ENCODE results near the gene TMEM9.

The TMEM9 gene

DNA sequence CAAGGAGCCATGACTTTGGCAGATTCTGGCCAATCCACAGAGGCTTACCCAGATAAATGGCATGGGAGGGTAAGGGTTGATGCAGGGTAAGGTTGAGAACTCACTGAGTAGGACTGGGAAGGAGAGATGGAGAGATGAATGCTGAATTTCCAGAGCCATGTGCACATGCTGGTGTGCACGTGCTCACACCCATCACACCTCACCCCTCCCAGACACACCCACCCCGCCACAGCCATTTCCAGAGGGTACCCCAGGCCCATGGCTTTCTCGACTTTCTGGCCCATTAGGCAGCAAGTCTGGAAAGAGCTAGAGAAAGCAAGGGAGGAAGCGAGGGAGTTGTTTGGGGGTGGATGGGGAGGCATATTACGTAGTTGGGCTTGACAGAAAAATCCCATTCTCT lies 43.7 kb downstream of the TMEM9 start:
- in situ Hi-C loops (cut with MboI; ENCODE audit: low sequenced_read_pairs): no loop called here

DNA sequence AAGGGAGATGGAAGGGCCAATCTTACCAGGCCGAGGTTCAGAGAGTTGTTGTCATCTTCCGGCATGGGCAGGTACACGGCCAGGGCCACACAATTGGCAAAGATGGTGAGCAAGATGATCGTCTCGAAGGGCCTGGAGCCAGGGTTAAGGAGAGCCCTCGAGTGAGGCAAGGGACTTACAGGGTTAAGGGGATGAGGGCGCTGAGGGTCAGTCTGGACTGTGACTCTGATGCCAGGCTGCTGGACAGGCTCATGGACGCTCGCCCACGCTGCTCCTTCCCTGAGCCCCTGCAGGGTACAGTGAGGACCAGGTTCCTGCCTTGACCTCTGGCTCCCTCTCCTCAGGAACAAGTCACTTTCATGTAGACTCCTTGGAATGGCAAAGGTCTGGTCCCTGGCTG lies 44.1 kb downstream of the TMEM9 start:
- in situ Hi-C loops (cut with MboI; ENCODE audit: low sequenced_read_pairs): no loop called here

DNA sequence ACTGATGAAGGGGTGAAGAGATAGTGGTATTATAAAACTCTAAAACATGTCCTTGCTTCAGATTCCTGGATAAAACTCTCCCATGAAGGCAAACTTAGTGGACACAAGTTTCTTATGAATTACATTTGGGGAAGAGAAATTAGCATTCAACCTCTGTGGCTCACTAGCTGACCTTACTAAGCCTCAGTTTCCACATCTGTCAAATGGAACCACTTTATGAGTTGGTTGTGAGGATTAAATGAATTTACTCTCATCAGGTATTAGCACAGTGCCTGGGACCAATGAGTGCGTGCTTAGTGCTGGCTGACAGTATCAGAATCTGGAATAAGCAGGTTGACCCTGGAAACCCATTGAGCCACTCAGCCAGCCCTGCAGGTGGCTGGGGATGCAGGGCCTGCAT lies 44.6 kb downstream of the TMEM9 start:
- in situ Hi-C loops (cut with MboI; ENCODE audit: low sequenced_read_pairs): no loop called here

DNA sequence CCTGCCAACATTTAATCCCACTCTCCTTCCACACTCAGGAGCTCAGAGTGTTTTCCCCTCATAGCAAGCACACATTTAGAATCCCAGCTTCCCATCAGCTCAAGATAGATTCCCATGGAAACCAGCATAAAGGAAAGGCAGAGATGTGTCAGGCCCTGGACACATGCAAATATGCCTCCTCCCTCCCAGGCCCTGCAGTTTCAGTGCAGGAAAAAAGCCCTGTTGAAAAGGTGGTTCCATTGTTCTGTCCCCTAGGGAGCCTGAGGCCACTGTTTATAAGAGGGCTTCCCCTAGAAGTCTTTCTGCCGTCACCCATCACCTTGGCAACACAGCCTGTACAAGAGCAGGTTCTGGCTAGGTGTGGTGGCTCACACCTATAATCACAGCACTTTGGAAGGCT lies 45.7 kb downstream of the TMEM9 start:
- in situ Hi-C loops (cut with MboI; ENCODE audit: low sequenced_read_pairs): no loop called here

DNA sequence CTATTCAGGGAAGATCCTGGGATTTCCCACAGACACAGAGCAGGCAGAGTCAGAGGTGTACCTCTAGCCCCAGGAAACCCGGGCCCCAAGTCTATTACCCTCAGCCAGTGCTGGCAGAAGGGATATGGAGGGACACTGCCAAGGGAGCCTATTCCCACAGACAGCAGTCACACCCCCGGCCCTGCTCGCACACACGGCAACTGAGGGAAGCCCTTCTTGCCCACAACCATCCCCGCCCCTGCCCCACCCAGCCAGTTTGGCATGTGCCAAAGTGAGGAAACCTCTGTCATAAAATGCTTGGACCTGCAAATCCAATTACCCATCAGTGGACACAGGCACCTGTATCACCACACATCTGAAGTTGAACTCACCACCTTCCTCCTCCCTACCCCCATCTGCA lies 48.6 kb downstream of the TMEM9 start:
- in situ Hi-C loops (cut with MboI; ENCODE audit: low sequenced_read_pairs): no loop called here

DNA sequence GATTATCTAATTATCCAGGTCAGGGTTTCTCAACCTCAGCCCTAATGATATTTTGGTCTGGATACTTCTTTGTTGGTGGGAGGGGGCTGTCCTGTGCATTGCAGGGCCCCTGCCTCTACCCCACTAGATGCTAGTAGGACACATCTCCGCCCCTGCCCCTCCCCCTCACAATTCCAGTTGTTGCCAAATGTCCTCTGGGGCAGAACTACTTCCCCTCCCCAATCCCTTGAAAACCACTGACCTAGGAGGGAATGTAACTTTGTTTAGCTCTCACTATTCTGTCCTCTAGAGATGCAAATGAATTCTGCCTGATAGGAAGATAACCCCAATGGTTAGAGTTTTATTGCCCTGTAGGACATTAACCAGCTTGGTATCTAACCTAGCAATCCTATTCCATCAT lies 50.1 kb downstream of the TMEM9 start:
- in situ Hi-C loops (cut with MboI; ENCODE audit: low sequenced_read_pairs): no loop called here

DNA sequence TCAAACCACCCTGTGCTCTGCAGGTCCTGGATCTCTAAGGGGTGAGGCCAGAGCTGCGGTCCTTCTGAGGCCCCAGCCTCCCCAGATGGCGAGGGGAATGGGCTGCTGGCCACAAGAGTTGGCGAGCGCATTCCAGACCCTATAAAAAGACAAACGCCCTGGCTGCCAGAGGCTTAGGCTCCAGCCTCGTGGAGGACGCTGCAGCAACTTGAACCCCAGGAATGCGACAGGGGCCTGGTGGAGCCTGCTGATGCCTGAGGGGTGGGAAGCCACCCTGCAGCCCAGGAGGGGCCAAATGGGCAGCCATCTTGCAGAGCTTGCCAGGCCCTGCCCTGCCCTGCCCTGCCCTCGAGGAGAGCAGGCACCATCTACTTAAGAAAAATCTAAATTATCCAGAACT lies 50.6 kb downstream of the TMEM9 start:
- in situ Hi-C loops (cut with MboI; ENCODE audit: low sequenced_read_pairs): no loop called here

DNA sequence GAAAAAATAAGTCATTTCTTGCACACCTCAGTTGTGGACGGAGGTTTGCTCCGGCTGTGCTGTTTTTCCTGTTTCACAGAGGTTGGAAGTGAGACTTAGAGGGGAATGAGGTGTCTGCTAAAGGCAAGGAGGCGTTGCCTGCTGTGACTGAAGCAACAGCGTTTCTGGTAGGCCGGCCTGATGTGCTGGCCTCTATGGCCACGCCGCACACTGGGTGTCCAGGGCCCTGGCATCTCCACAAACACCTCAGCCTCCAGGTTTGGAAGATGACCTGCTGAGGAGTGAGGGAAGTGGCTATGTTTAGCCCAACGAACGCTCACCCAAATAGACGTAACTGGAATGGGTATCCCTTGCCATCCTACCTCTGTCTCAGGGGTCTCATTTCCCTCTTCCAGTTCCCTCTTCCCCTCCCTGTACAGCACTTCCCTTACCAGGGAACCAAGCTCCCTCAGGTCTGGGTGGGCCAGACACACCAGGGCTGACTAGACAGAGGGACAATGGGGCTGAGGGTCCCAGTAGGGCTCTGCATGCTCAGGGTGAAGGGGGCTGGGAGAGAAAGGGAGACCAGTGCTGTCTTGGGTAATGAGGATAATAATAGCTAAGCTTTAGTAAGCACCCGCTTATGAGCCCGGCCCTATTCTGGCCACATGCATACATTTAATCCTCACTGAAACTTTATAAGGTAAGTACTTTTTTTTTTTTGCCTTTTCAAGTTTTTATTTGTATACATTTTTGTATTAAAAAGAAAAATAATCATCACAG lies 53.9 kb downstream of the TMEM9 start:
- in situ Hi-C loops (cut with MboI; ENCODE audit: low sequenced_read_pairs): no loop called here

DNA sequence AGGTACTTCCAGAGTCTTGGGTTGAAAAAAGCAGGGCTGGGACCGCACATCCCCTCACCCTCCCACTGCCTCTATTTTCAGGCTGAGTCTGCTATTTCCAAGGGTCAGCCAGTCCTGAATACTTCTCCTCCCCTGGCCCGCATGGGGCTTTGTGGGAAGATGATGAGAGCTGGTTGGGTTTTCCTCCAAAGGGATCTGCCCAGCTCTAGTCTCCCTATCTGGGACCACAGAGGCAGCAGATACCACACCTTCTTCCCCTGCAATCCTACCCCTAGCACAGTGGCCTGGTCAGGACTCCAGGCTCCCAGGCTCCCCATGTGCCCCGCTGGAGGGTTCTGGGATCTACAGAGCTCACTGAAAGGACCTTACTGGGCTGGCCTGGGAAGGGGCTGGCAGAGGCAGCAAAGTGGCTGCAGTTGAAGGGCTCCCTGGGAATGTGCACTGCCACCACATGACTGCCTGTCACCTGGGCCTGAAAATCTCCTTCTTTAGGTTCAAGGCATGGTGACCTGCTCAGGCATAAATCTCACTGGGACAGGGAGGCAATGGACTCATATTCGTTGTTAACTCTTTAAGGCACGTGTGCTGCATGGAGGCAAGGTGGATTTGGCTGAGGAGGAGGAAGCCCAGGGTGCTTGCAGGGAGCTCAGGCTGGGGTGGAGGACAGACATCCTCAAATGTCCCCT lies 55.1 kb downstream of the TMEM9 start:
- in situ Hi-C loops (cut with MboI; ENCODE audit: low sequenced_read_pairs): no loop called here

DNA sequence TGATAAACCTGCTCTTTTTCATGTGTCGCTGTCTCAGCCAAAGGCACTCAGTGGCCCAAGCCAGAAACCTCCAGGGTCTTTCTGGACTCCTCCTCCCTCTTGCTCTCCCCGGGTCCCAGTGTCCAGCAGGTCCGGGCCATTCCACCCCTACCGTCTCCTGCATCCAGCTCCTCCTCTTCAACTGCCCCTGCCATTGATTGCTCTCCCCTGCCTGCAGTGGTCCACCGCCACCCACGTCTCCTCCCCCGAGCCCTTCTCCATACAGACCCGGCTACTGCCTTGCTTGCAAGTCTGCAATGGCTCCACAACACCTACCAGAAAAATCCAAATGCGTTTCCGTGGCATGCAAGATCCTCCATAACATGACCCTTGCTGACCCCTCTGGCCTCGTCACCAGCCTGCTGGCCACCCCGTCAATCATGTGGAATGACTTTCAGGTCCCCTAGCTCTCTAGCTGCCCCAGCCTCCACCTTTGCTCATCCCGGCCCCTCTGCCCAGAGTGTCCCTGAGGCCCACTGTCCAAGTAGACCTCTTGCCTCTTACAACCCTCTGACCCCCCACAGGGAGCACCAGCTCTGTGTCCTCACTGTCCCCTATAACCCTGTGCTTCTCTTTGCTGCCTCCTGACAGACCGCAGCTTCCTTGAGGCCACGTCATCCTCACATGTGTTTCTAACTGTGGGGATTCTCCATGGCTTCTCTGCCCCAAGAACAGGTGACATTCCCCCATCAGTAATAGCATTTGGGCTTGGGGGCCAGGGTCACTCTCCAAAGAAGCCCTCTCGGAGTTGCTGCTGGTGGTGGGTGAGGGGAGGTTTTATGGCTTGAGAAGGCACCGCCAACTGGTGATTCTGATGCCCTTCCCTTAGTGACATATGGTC lies 57.1 kb downstream of the TMEM9 start:
- in situ Hi-C loops (cut with MboI; ENCODE audit: low sequenced_read_pairs): no loop called here

DNA sequence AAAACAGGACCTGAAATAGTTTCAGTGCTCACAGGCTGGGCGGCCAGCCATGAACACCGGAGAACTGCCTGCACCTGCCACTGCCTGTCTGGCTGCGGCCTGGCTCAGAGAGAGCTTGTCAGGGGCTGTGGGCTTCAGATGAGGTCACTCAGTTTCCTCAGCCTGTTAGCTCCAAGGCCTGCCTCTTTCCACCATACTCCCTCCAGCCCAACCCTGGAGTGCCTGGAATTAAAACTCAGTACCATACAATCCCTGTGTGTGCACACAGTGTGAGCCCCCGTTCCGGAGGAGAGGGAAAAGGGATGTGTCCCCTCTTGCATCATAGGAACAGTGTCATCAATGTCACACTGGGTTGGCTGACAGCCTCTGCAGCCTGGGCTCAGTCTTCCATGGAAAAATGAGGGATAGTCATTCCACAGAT lies 58.2 kb downstream of the TMEM9 start:
- in situ Hi-C loops (cut with MboI; ENCODE audit: low sequenced_read_pairs): no loop called here

DNA sequence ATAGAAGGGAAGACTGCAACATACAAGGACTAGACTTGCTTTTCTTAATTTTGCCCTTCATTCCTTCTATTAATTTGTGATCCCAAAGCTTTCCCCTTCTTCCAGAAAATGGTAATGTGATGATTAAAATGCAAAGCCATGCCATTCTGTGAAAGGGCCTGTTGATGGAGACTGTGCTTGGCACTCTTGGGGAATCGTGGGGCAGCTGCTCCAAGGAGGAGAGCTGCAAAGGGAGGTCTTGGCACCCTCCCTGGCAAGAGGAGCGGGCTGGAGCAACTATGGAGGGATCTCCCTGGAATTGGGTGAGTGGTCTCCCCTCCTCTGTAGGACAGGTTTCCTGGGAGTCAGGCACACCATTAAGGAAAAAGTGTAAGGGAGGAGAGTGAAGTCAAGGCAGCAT lies 58.7 kb downstream of the TMEM9 start:
- in situ Hi-C loops (cut with MboI; ENCODE audit: low sequenced_read_pairs): no loop called here

DNA sequence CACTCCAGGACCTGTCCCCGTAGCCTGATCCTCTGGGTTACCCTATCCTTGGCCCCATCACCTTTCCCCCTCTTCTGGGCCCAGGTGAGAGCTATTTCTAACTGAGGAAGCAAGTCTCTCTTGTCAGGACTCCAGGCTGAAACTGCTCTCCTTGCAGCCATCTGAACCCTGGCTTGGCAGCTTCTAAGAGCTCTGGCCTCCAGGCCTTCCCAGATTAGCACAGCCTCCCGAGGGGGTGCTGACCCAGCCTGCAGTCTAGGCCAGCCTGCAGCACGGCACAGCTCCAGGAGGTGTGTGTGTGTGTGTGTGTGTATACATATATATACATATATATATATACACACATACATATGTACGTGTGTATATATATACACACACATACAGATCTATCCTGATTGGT lies 59.4 kb downstream of the TMEM9 start:
- in situ Hi-C loops (cut with MboI; ENCODE audit: low sequenced_read_pairs): no loop called here

DNA sequence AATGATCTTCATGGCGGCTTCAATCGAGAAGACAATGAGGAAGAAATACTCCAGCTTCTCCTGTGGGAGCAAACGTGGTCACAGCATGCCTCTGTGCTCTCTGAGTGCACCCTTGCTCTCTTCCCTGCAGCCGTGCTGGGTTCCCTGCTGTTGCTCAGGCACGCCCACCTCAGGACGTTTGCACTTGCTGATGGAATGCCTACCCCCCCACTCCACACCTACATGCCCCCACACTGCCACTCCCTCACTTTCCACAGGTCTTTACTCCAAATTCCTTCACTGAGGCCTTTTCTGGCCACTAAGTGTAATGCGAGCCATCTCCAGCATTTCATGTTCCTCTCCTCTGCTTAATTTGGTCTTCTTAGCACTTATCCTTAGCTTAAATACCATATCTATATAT lies 60.3 kb downstream of the TMEM9 start:
- in situ Hi-C loops (cut with MboI; ENCODE audit: low sequenced_read_pairs): no loop called here

DNA sequence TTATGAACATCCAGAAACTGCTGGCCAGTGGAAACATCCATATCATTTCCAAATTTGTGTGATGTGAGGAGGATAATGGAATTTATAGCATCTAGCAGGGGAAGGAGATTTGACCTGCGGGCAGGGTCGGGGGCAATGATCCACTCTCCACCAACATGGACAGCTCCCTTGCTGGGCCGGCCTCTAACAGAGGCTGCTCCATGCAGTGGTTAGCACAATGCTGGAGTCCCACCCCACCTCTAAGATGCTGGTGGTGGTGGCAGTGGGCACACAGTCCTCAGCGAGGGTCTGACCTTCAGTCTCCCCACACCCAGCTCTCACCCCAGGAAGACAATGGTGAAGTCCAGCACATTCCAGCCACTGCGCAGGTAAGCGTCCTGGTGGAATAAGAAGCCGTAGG lies 60.7 kb downstream of the TMEM9 start:
- in situ Hi-C loops (cut with MboI; ENCODE audit: low sequenced_read_pairs): no loop called here

DNA sequence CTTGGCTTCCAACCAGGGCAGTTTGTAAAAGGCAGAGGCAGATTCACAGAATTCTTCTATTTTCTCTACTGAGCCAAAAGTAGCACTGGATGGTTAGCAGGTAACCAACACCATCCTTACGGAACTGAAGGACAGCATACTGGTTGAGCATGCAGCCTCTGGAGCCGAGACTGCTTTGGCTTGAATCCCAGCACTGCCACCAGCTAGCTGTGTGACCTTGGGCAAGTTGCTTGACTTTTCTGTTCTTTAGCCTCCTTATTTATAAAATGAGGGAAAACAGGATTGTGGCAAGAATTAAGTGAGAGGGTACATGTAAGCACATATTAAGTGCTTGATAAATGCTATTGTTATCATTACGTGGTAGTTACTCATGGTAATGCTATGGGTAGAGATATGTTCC lies 61.5 kb downstream of the TMEM9 start:
- in situ Hi-C loops (cut with MboI; ENCODE audit: low sequenced_read_pairs): no loop called here

DNA sequence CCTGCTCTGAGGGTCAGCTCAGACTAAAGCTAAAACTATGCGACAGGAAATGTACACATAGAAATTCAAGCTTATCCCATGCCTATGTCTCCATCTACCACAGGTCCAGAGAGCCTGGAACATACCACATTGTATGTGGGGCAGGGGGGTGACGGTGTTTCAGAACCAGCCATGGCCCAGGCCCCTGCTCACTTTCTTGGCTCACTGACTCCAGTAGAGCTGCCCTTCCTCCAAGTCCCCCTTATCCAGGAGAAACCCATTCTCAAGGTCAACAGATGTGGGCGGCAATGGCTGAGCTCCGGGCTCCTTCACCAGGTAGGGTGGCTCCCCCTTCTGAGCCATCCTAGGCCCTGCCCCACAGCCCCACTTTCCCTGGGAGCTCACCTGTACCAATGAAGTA lies 63.0 kb downstream of the TMEM9 start:
- in situ Hi-C loops (cut with MboI; ENCODE audit: low sequenced_read_pairs): no loop called here

DNA sequence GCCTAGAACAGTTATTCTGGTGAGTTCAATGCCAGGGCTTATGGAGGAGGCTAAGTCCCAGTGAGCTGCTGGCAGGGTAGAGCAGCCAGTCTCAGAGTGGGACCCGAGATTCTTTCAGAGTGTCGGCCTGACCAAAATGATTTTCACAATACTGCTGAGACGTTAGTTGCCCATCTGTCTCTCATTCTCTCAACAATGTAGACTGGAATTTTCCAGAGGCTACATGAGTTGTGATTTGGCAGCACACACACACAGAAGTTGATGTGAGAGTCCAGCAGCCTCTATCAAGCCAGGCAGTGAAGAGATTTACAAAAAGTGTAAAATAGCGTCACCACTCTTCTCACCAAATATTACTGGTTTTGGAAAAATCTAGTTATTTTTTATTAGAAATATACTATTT lies 63.7 kb downstream of the TMEM9 start:
- in situ Hi-C loops (cut with MboI; ENCODE audit: low sequenced_read_pairs): no loop called here

DNA sequence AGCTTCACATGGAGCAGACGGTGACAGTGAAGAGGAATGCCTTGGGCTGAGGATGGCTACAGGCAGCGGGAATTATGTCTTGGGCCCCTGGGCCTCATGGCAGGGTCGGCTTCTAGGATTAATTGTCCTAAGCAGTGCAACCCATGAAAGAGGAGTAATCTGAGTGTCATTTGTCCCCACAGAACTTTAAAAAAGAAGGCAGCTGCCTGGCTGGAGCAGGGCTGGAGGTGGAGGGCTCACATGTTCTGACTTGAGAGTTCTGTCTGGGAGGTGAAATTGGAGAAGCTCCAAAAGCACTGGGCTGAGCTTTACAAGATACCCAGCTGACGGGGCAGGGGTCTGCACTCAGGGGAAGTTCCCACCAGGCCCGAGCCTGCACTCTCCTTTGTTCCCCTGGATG lies 64.7 kb downstream of the TMEM9 start:
- in situ Hi-C loops (cut with MboI; ENCODE audit: low sequenced_read_pairs): no loop called here

DNA sequence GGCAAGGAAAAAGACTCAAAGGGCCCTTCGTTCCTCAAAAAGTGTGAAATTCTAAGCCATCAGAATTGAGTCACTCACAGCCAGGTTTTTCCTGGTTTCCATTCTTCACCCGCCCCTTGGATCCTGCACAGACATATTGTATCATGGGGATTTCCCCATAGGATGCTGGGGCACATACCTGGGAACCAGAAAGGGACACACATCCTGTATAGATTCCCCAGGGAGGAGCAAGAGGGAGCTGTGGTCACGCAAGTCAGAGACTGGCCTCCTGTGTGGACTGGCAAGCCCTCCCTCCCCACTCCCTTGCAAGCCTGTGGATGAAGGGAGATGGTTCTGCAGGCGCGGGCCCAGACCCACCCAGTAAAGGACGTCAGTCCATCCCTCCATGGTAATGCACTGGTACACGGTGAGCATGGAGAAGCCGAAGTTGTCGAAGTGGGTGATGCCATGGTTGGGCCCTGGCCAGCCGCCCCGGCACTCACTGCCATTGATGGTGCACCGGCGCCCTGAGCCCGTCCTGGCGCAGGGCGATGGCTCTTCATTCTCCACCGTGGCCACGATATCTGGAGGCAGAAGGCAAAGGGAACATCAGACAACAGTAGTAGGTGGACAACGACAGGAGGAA lies 65.3 kb downstream of the TMEM9 start:
- in situ Hi-C loops (cut with MboI; ENCODE audit: low sequenced_read_pairs): no loop called here

DNA sequence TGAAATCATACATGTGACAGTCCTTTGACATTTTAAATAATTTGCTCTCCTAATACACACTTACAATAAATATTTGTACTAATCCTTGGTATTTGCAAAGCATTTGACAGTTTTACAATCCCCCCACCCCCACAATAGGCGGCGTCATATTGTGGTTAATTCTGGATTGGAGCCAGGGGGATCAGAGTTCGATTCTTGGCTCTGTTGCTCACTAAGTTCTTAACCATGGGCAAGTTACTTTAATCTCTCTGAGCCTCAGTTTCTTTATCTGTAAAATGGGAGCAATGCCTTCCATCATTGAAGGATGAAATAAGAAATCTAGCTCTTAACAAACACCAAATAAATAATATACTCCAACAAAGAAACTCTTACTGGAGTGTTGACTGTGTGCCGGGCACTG lies 65.9 kb downstream of the TMEM9 start:
- in situ Hi-C loops (cut with MboI; ENCODE audit: low sequenced_read_pairs): no loop called here
